NOMO-1 (cell line): Measurements from ENCODE around the gene JAKMIP1.

Source experiments
- DNase-seq, 2 experiments: peaks; one replicate each; lab custom pipeline; 2025; ENCODE audit not compliant: unreplicated experiment in 2 of 2; lab: John Stamatoyannopoulos, UW

Gene JAKMIP1

GRCh38 chr4:6071959-6072720, 128.2 kb downstream of the JAKMIP1 start:
- DNase-seq = no peak

DNA sequence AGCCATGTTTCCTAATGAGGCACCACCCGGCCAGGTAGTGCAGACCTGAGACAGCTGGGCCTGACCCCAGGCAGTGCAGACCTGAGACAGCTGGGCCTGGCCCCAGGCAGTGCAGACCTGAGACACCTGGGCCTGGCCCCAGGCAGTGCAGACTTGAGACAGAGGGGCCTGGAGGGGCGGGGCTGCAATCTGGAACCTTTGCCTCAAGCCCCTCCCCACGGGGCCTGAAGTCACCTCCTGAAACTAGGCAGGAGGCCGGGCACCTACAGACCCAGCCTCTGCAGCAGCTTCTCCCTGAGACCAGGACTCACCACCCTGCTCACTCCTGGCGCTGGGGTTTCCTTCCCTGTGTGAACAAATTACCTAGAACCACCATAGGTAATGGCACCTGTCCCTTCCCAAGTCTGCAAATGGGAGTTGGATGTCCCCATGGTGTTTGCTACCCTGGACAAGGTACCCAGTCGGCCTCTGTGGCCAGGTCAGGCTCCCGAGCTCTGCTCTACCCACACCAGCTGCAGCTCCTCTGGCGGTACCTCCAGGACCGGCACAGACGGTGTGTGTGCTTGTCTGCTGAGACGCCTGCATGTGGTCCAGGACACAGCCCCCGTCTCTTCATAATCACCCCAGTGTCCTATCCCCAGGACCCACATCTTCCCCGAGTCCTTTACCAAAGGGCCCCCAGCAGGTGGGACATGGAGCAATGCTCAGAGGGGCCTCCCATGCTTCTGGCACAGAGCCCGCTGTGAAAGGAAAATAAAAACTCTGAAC, 129.0 kb downstream of the JAKMIP1 start:
- no peak for DNase-seq

DNA sequence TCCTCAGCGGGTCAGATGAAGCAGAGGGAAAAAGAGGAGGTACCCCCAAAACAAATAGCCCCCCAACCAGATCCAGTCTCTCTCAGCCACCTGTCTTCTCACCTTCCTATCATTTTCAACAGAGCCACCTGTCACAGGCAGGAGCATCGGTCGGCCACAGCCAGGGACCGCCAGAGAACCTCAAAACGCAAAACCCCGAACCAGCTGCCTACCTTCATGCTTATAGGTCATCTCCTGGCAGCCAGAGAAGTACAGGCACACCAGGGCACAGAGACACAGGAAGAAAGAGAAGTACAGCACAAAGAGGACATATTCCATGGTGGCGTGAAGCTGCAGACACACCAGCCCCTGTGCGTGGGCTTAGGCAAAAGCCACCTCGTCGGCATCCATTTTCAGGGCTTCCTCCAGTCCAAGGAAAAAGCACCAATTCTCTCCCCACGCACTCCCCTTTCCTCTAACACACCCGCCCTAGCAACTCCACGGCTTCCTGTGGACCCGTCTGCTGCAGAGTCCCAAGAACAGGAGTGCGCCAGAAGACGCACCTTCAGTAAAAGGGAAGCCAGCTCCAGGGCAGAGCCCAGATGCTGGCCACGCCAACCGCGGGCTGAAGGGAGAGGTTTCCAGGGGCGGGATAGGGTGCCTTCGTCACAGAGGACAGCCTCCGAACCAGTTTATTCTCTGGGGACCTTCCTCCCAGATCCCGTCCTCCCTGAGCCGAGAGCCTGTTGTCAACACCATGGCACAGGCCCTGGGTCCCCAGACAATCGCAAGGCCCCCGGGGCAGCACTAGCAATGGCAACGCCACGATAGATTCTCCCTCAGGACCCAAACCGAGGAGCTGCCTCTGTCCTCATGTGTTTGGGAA, 130.3 kb downstream of the JAKMIP1 start:
- DNase-seq = no peak

- DNase-seq = no peak
Measured at GRCh38 chr4:6068986-6069385, 131.4 kb downstream of the JAKMIP1 start.

- no peak for DNase-seq
Measured at GRCh38 chr4:6065934-6066590, 134.3 kb downstream of the JAKMIP1 start.

DNA sequence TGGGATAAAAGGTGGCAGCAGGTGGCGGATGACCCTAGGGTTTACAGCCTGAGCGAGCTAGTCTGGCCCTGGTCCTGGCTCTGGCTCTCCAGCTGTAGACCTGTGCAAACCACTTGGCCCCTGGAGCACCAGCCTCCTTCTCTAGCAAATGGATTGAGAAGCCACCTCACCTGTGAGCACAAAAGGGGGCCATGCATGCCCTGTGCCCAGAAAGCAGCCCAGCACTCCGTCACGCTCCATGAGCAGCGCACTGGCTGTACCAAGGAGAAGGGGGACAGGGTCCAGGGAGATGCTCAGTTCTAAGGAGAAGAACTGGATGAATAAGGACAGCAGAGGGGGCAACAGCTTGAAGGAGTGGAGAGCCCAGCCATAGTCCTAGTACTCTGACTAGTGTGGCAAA, 135.2 kb downstream of the JAKMIP1 start:
- no peak for DNase-seq

DNA sequence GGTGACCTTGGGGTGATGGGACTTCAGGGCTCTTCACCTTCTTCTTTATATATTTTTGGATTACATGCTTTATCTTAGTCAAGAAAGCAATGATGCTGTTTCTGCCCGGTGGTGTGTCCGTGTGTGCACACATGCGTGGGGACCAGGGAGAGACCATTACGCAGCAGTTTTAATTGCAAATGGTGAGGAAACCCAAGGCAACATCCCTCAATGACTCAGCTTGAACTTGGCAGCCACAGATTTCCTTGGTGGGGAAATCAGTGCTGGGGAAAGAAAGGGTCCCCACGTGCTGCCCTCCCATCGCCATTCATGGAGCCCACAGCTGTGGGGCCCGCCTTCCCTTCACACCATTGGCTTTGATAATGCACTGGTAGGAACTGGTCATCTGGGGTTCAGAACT, 136.0 kb downstream of the JAKMIP1 start:
- DNase-seq = no peak

- no peak for DNase-seq
Measured at GRCh38 chr4:6063684-6064083, 136.7 kb downstream of the JAKMIP1 start.

DNA sequence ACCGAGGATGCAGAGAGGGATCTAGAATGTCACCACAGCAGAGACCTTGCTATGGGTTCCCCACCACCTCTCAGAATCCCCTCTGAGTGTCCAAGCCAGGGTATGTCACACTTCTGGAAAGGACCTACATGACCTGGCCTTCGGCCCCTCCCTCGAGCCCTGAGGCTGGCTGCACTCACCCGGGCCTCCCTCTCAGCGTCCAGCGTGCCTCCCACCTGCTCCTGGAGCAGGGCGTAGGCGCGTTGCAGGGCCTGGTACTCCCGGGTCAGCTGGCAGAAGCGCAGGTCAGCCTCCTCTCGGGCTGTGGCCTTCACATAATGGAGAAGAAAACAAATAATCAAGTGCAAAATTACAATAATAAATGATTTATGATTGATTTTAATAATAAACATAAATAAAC, 138.2 kb downstream of the JAKMIP1 start:
- no peak for DNase-seq

GRCh38 chr4:6059375-6059805, 141.0 kb downstream of the JAKMIP1 start:
- DNase-seq = no peak

DNA sequence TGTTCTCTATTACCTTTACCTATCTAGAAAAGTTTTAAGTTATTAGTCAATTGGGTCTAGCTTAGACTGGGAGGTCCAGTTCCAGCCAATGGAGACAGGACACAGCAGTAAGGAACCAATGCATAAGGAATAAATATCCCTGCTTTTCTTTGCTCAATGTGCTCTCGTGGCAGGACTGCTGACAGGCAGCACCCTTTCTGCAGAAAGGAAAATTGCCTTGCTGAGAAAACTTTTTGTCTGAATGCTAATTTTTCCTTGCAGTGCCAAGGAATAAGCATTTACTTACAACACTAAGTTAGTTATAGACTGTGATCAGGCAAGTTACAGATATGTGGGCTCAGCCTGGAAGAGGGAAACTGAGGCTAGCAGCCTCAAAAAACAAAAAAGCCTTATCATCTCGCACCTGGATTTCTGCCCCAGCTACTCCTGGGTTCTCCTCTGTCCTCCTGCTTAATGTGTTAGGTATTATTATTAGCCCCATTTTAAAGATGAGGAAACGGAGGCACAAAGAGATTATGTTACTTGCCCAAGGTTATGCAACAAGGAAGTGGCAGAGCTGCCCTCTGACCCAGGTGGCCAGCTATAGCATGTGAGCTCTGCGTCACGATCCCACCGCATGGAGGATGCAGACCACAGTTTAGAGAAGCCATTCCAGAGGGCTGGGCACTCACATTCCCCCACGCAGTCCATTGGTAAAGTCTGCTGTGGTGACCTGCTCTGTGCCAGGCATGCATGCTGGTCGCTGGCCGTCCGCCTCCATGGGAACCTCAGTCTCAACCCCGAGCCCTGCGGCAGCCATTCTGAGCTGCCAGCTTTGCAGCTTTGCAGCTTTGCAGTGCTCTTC, 141.6 kb downstream of the JAKMIP1 start:
- DNase-seq = no peak

GRCh38 chr4:6056976-6057766, 143.2 kb downstream of the JAKMIP1 start:
- no peak for DNase-seq

- no peak for DNase-seq
Measured at GRCh38 chr4:6055436-6055835, 144.9 kb downstream of the JAKMIP1 start.

GRCh38 chr4:6055030-6055429, 145.3 kb downstream of the JAKMIP1 start:
- no peak for DNase-seq

GRCh38 chr4:6054162-6054922, 146.0 kb downstream of the JAKMIP1 start:
- DNase-seq = no peak

GRCh38 chr4:6052679-6053078, 147.7 kb downstream of the JAKMIP1 start:
- no peak for DNase-seq

DNA sequence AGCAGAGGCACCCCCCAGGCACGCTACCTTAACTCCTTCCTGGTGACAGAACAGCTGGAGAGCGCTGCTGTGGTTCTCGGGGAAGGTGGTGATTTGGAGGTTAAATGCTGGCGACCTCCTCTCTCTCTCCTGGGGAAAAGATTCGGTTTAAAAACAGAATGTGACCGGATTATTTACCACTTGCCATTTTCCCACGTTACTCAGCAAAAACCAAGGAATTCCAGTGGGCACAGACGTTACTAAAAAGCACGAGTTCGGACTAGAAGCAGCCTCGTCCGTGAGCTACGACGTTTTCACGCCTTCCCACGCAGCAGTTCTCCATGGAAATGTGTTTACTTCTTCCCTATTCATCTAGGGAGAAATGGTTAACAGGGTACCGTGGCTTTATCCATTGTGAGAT, 149.8 kb downstream of the JAKMIP1 start:
- DNase-seq = no peak

DNA sequence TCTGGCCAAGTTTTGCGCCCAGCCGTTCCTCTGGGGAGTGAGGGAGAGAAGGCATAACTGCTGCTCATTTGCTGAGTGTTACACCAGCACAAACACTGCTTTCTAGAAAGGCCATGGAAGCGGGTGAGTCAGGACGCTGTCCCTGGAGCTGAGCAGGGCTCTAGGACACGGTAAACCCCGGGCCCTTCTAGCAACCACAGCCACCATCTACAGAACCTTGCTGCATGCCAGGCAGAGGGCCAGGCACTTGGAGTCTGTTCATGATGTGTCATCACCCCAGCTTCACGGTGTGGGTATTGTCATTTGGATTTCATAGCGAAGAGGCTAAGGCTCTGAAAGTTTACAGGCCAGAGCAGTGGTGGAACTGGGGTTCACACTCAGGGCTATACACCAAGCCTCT, 150.4 kb downstream of the JAKMIP1 start:
- DNase-seq = no peak
